Loucy (cell line): ENCODE data around the gene PPP1R15A.
A peak's percentile ranks its signal among the peaks of the same experiment; 100 is the strongest.

Experiments used
- H2AFZ ChIP-seq: fragments of 200-600 bp; sonication (generic); 2 replicates; pipeline ENCODE4 v1.6.0; 2016; ENCODE audit warnings: antibody characterized with exemption, mild to moderate bottlenecking, low read length, moderate library complexity
- H3F3A ChIP-seq: fragments of 200-600 bp; 2 replicates; pipeline ENCODE4 v1.6.0; 2016; ENCODE audit warnings: antibody characterized with exemption, low read depth, mild to moderate bottlenecking
- H3K27me3 ChIP-seq: fragments of 200-600 bp; sonication (generic); 2 replicates; pipeline ENCODE4 v1.6.1; 2014; ENCODE audit warnings: low read length, mild to moderate bottlenecking; ENCODE audit not compliant: insufficient read depth, poor library complexity, severe bottlenecking
- H3K36me3 ChIP-seq: fragments of 200-600 bp; sonication (generic); 2 replicates; pipeline ENCODE4 v1.6.1; 2016; ENCODE audit warnings: low read length; ENCODE audit not compliant: insufficient read depth
- H3K4me1 ChIP-seq: fragments of 200-600 bp; sonication (generic); 2 replicates; pipeline ENCODE4 v1.5.1; 2014; ENCODE audit warnings: low read length, mild to moderate bottlenecking; ENCODE audit not compliant: insufficient read depth, poor library complexity, severe bottlenecking
- H3K4me2 ChIP-seq: fragments of 200-600 bp; sonication (generic); 2 replicates; pipeline ENCODE4 v1.6.0; 2014; ENCODE audit warnings: antibody characterized with exemption, low read length, low read depth, mild to moderate bottlenecking; ENCODE audit not compliant: poor library complexity, severe bottlenecking
- H3K4me3 ChIP-seq: fragments of 200-600 bp; sonication (generic); 2 replicates; pipeline ENCODE4 v1.5.1; 2014; ENCODE audit warnings: low read length, mild to moderate bottlenecking, mixed read lengths; ENCODE audit not compliant: poor library complexity, severe bottlenecking
- H3K79me2 ChIP-seq: fragments of 200-600 bp; sonication (generic); 2 replicates; pipeline ENCODE4 v1.6.1; 2014; ENCODE audit warnings: low read length; ENCODE audit not compliant: insufficient read depth
- H3K9ac ChIP-seq: fragments of 200-600 bp; sonication (generic); 2 replicates; pipeline ENCODE4 v1.6.0; 2014; ENCODE audit warnings: mild to moderate bottlenecking, low read depth, low read length, moderate library complexity; ENCODE audit not compliant: poor library complexity, severe bottlenecking
- H3K9me2 ChIP-seq: fragments of 200-600 bp; sonication (generic); replicated peaks from 2 replicates; pipeline ENCODE4 v1.6.1; 2016; ENCODE audit warnings: low read depth, low read length, mixed read lengths
- H3K9me3 ChIP-seq: fragments of 200-600 bp; sonication (generic); 2 replicates; pipeline ENCODE4 v1.6.1; 2014; ENCODE audit warnings: mild to moderate bottlenecking, antibody characterized with exemption, low read length, low read depth; ENCODE audit not compliant: insufficient read depth
- H4K20me1 ChIP-seq: fragments of 200-600 bp; sonication (generic); 2 replicates; pipeline ENCODE4 v1.6.0; 2014; ENCODE audit warnings: antibody characterized with exemption, low read length, mild to moderate bottlenecking; ENCODE audit not compliant: insufficient read depth, poor library complexity, severe bottlenecking
- CTCF ChIP-seq: fragments of 200-600 bp; sonication (generic); conservative IDR thresholded peaks from 2 replicates; pipeline ENCODE4 v1.5.1; 2014; ENCODE audit warnings: mild to moderate bottlenecking, antibody characterized with exemption, low read length
- EZH2phosphoT487 ChIP-seq: fragments of 200-600 bp; IDR thresholded peaks from 2 replicates; pipeline ENCODE4 v1.6.1; 2018; ENCODE audit warnings: antibody characterized with exemption, mild to moderate bottlenecking, moderate library complexity, borderline replicate concordance

PPP1R15A gene

GRCh38 chr19:48837051-48837524 lies 35.1 kb upstream of the PPP1R15A start:
- Histone ChIP-seq H4K20me1 (no peaks in the 10 kb centered on the region), H3K9ac (peak overlapping the region; percentile 65), H3K4me2 (peak overlapping the region; percentile 96), H3K9me3 (no peaks in the 10 kb centered on the region), H3K27me3 (no peaks in the 10 kb centered on the region), H3K36me3 (no peaks in the 10 kb centered on the region), H3K79me2 (no peaks in the 10 kb centered on the region), H3F3A (no peaks in the 10 kb centered on the region), H2AFZ (peak overlapping the region; percentile 90), H3K9me2 (no peaks in the 10 kb centered on the region), H3K4me1 (peaks cover 16% of the 10 kb centered on the region), H3K4me3 (peak overlapping the region; percentile 73)
- TF ChIP-seq EZH2phosphoT487 (no peak), CTCF (no peak)

GRCh38 chr19:48837687-48838086 lies 34.5 kb upstream of the PPP1R15A start:
- Histone ChIP-seq H3K4me2 (peak overlapping the region; percentile 96), H3K9me2 (no peaks in the 10 kb centered on the region), H3F3A (no peaks in the 10 kb centered on the region), H3K9ac (peak overlapping the region; percentile 35), H3K79me2 (no peaks in the 10 kb centered on the region), H3K4me3 (peak overlapping the region; percentile 73), H3K4me1 (peaks cover 16% of the 10 kb centered on the region), H4K20me1 (no peaks in the 10 kb centered on the region), H3K27me3 (no peaks in the 10 kb centered on the region), H3K36me3 (no peaks in the 10 kb centered on the region), H2AFZ (peak overlapping the region; percentile 90; the same call in 1 of the 2 replicates), H3K9me3 (no peaks in the 10 kb centered on the region)
- TF ChIP-seq EZH2phosphoT487, result no peak
- TF ChIP-seq CTCF, result no peak

GRCh38 chr19:48841047-48841446 lies 31.2 kb upstream of the PPP1R15A start:
- Histone ChIP-seq H3K9ac (no peak overlapping the region), H3K27me3 (no peaks in the 10 kb centered on the region), H4K20me1 (no peaks in the 10 kb centered on the region), H3K4me1 (peaks cover 13% of the 10 kb centered on the region), H3K9me3 (no peaks in the 10 kb centered on the region), H3K9me2 (no peaks in the 10 kb centered on the region), H3K4me2 (no peak overlapping the region), H2AFZ (no peak overlapping the region), H3F3A (no peaks in the 10 kb centered on the region), H3K79me2 (no peaks in the 10 kb centered on the region), H3K4me3 (no peak overlapping the region), H3K36me3 (no peaks in the 10 kb centered on the region)
- TF ChIP-seq EZH2phosphoT487 (no peak), CTCF (no peak)
